Fibroblast of peridontal ligament (primary cell): ENCODE results near the gene ZFHX3.

Experiments
- DNase-seq: peaks from one replicate; pipeline ENCODE4 v3.0.0-alpha.2; 2010; ENCODE audit errors: extremely low read depth

Gene ZFHX3

GRCh38 chr16:73067671-73068540 is 20.0 kb upstream of the ZFHX3 start:
- no peak for DNase-seq

DNA sequence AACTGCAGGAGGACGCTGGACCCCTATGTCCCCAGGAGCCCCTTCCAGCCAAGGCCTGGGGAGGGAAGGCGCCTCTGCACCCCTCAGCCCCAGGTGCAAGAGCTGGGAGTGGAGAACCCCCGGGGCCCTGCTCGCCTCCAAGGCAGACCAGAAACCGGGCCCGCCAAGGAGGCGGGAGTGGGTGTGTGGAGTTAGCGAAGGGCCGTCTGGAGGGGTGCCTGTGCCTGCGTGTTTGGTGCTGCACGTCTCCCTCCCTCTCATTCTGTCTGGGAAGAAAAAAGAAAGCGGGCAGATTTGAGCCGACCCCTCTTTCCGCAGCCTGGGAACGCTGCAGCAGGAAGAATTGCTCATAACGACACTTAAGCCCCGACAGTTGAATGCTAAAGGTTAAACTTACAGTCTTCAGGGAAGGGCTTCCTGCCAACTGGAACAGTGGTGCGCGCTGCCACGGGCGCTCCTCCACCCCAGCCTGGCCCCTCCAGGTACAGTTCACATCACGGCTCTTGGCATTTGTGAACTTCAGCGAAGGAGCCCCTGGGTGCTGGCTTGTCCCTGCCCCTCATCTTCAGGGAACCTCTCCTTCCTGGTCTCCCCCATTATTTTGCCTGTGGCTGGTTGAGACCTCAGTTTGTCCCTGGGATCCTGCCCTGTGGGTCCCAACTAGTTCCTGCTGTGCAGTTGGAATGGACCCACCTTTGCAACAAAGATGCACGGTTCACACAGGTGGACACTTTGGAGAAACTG is 19.2 kb upstream of the ZFHX3 start:
- peak; percentile 25 for DNase-seq

- DNase-seq, result no peak
These were observed 18.5 kb upstream of the ZFHX3 start for GRCh38 chr16:73066331-73066926.

DNA sequence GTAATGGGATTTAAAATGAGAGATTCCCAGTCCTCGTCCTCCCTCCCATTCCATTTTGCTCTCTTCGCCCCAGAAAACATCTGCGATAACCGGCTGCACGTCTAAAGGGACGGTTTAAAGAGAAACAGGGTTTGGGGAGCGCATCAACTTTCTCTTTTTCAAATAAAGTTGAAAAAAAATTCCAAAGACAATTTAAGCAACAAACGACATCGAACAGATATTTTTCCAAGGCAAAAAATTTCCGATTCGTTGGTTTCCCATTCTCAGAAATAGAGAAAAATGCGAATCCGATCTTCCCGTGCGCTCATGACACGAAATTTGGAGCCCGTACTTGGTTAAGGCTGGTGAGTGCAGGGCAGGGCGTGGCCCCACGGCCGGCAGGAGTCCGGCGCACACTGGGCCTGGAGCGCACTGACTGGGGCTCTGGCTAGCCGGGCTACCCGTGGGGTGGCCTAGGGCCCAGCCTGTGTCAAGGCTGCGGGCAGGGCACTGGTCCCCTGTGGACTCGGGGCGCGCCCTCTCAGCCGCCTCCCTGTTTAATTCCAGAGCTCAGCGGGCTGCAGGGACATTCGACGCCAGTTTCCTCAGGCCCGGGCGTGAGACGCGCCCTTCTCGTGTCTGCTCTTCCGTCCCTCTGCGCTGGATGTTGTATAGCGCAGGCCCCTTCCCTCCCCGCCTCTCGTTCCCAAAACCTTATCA is 17.9 kb upstream of the ZFHX3 start:
- no peak for DNase-seq

DNA sequence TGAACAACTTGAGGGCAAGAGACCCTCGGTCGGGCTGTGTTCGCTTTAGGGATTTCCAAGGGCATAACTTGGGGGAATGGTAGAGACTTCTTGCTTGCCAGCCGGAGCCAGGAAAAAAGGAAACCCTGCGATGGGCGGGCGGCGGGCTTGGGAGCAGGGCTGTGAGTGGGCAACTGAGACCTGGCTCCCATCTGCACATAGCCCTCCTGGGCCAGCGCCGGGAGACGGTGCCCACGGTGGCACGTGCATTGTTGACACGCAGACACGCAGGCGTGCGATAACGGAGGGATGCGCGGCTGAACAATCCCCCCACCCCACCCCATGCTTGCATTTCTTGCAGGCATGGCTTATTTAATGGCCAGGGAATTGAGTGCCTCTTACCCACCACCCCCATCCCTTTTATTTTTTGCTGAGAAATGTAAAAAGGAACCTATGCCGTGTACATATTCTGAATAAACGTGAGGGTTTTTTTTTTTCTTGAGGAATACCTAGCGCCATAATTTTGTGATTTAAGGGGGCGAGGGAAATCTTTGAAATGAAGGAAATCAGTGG is 17.1 kb upstream of the ZFHX3 start:
- DNase-seq, result no peak

- DNase-seq, result peak; percentile 64
These were observed 16.5 kb upstream of the ZFHX3 start for GRCh38 chr16:73064212-73064993.

DNA sequence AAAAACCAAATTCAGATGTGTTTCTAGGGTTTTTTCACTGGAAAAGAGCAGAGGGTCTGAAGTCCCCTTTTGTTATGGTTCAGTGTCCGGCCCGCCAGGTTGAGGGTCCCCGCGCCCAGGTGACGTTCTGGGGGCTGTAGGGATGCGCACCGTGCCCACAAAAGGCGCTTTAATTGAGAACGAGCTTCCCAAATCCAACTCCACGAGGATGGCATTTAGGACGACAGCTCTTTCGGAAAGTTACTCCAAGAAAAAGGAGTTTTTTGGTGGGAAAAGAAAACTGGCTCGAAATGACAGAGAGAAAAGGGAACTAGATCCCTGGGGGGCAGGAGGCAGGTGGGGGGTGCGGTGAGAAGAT is 15.9 kb upstream of the ZFHX3 start:
- no peak for DNase-seq

DNA sequence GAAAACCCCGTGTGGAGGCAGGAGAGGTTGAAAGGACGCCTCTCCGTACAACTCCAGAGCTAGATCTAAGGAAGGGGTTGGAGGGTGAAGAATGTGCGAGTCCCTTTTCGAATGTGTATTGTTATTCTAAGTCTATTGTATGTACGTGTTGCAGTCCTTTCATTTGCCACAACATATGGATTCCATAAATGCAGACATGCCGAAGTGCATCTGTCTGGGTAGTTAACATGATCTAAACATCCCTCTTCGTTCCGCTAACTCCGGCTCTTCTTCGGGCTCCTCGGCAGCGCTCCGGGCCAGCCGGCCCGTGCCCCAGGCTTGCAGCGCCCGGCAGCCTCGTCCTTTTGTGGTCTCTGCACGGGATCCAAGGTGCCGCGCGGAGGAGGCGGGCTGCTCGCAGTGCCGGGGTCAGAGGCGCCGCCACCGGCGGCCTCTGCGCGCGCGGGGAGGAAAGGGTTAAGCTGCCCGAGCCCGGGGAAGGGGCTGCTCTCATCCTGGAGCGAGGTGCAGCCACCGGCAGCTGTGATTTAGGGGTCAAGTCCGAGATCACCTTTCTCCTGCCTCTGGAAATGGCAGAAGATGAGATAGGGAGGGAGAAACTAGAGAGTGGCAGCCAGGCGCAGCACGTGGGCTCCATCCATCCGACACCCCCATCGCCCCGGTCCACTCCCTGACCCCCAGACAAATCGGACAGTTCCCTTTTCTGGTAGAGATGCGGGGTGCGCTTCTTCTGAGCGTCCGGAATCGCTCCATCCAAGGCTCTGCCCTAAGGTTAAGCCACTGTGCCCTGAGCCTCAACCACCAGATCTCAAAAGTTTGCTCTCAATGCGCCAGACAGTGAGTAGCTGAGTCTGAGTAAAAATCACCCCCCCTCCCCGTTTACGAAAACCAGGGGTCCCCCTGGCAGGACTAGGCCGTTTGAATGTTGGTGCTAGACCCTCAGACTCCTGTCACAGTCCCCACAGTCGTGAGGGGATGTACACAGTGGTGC is 15.1 kb upstream of the ZFHX3 start:
- no peak for DNase-seq

- no peak for DNase-seq
These were observed 14.2 kb upstream of the ZFHX3 start for GRCh38 chr16:73062001-73062616.

DNA sequence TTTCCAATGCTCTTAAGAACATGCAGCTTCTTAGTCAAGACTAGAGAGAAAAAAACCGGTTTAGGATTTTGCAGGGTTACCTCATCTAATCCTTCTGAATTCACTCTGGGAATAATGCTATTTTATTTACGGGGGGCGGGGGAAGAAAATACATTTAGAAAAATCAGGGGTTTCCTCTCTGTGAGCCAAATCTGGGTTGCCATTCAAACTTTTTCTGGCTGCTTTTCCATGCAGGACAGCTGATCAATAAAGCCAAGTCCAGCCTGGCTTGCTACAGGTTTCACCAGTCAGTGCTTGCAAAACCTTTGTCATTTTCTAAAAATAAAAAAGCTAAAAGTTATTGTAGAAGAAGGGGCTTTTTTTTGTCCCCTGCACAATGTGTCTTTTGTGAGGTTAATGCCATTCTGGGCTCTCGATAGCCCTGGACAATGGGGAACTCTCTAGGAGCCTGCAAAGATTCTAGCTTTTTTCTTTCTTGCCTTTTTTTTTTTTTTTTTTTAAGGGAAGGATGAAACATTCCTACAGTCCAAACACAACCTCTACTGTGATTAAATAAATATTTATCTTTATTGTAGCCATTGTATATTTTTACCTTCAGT is 13.1 kb upstream of the ZFHX3 start:
- no peak for DNase-seq

DNA sequence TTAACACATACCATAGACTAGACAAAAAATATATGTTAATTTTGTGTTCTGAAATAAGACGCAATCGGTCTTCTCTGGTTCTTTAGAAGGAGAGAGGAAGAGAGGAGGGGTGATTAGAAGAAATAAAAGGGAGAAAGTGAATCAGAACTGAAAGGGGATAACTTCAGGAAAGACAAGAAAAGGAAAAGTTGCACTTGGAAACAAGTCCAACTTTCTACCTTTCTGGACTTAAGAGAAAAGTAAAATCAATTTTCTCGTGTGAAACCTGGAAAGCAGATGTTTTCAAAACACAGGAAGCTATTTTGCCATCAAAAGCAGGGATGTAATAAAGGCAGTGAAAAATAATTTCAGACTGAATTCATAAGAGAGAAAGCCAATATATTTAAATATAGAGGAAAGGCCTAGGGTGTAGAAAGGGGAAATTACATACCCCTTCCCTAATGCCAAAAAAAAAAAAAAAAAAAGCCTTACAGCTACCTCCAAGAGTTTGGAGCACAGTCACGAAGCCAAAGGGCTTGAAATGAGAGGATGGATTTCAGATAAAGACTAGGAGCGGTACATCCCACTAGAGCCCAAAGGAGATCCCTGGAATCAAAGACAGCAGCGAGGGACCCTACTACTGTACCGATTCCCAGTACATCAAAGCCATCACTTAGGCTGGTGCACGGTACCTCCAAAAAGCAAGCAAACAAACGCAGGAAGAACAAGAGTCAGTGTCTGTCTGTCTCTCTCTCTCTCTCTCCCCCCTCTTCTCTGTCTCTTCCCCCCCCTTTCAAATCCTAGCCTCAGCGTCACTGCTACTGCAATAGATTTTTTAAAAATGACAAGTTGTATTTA is 12.1 kb upstream of the ZFHX3 start:
- no peak for DNase-seq

GRCh38 chr16:73058616-73059409 is 10.9 kb upstream of the ZFHX3 start:
- peak; percentile 50 for DNase-seq

- DNase-seq, result peak; percentile 26
These were observed 10.3 kb upstream of the ZFHX3 start for GRCh38 chr16:73058221-73058615.

DNA sequence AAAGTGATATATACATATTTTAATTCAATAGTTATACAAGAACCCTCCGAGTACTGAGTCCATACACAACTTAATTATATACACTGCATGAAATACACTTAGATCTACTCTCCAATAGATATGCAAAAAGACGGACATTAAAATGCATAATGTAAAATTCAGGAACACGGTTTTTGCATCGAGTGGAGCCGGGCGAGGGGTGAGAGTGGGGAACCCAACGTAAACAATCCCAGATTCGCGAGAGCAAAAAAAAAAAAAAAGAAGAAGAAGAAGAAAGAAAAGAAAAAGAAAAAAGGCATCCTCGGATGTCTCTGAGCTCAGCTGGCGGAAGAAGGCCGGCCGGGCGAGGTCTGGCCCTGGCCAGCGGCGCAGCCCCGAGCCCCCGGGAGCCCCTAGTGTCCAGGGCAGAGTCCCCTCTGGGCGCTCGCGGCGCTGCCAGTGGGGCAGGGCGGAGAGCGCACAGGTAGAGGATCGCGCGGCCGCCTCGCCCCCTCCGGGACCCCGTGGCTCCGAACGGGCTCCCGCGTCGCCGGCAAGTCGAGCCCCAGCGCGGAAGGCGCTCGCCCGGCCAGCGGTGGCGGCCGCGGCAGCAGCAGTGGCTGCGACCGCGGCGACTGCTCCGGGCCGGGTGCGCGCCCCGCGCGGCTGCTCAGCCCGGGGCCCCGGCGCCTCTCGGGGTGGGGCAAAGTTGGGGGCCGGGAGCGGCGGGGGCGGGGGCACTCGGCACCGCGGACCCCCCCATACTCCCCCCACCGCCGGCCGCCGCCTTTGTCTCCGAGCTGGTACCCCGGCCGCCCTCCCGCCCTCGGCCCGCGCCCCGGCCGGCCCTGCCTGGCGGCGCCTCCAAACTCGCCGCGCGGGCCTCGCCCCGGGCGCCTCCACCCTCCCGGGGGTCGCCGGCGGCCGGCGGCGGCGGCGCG is 9.6 kb upstream of the ZFHX3 start:
- DNase-seq, result peak; percentile 54

- DNase-seq, result no peak
These were observed 9.0 kb upstream of the ZFHX3 start for GRCh38 chr16:73056921-73057290.

DNA sequence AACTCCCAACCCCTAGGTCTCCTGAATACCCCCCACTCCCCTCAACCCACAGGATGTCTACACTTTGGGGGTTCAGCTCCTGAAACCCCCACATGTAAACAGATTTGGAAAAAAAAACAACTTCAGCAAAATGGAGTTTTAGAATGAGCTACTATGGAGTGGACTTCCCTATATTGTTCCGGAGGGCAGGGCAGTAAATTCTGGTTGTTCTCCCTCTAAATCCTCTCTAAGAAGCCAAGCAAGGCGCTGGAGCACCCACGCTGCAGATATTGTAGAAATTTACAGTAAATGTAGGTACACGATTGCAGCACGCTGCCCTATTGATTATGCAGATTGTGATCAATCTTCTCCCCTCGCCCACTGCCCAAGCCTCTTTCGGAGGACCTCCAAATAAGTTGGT is 8.5 kb upstream of the ZFHX3 start:
- DNase-seq, result no peak
